BE2C (cell line): ENCODE measurements around the gene ODC1.

Experiments used
- DNase-seq: peaks from one replicate; pipeline ENCODE4 v3.0.0-alpha.2; 2020
- H3K27me3 ChIP-seq: fragments of 250-450 bp; sonication (Bioruptor Pico); 2 replicates; pipeline ENCODE4 v1.5.1; 2020; ENCODE audit warnings: mild to moderate bottlenecking
- H3K36me3 ChIP-seq: fragments of 250-450 bp; sonication (Bioruptor Pico); 2 replicates; pipeline ENCODE4 v1.5.1; 2020; ENCODE audit warnings: mild to moderate bottlenecking
- H3K4me1 ChIP-seq: fragments of 250-450 bp; sonication (Bioruptor Pico); 2 replicates; pipeline ENCODE4 v1.5.1; 2020
- H3K4me3 ChIP-seq: 2 replicates; pipeline ENCODE4 v1.5.1; 2011; ENCODE audit warnings: low read depth, low read length
- H3K9me3 ChIP-seq: fragments of 250-450 bp; sonication (Bioruptor Pico); 2 replicates; pipeline ENCODE4 v1.5.1; 2020
- TF ChIP-seq, protein P1 (sequence below): IDR thresholded peaks from 2 replicates; pipeline ENCODE4 v1.5.1; 2012; ENCODE audit warnings: mild to moderate bottlenecking, low read depth, low read length

Gene ODC1

DNA sequence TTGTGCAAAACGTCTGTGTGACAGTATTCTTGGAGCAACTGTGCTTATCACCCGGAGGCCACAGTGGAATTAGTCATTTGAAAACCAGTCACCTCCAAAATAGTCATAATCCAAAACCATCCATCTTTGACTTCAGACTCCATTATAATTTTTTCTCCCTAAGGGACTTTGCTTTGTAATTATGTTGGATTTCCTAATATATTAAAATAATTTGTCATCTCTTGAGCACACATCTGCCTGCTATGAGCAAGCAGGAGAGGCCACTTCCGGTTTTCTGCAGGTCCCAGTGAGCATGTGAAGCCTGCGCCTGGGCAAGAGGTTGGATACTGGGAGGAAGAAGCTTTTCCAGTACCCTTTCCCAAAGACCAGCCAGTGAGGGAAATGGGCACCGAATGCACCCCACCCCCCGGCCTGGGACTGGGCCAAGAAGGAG, 57.7 kb downstream of the ODC1 start:
- no peaks in the 10 kb centered on the region for H3K27me3 ChIP-seq
- no peak for DNase-seq
- no peaks in the 10 kb centered on the region for H3K9me3 ChIP-seq
- TF ChIP-seq, protein P1, sequence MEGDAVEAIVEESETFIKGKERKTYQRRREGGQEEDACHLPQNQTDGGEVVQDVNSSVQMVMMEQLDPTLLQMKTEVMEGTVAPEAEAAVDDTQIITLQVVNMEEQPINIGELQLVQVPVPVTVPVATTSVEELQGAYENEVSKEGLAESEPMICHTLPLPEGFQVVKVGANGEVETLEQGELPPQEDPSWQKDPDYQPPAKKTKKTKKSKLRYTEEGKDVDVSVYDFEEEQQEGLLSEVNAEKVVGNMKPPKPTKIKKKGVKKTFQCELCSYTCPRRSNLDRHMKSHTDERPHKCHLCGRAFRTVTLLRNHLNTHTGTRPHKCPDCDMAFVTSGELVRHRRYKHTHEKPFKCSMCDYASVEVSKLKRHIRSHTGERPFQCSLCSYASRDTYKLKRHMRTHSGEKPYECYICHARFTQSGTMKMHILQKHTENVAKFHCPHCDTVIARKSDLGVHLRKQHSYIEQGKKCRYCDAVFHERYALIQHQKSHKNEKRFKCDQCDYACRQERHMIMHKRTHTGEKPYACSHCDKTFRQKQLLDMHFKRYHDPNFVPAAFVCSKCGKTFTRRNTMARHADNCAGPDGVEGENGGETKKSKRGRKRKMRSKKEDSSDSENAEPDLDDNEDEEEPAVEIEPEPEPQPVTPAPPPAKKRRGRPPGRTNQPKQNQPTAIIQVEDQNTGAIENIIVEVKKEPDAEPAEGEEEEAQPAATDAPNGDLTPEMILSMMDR: no peak
- H3K36me3 ChIP-seq: no peaks in the 10 kb centered on the region
- no peak overlapping the region for H3K4me3 ChIP-seq
- H3K4me1 ChIP-seq: peaks cover 59% of the 10 kb centered on the region
